IPS-NIHi11 (cell line): ENCODE data around the gene HTR2A.
A peak's percentile ranks its signal among the peaks of the same experiment; 100 is the strongest.

ENCODE experiments used
- DNase-seq: peaks from one replicate; pipeline ENCODE4 v3.0.0; 2012; ENCODE audit warnings: mixed read lengths, low spot score

Gene HTR2A

DNA sequence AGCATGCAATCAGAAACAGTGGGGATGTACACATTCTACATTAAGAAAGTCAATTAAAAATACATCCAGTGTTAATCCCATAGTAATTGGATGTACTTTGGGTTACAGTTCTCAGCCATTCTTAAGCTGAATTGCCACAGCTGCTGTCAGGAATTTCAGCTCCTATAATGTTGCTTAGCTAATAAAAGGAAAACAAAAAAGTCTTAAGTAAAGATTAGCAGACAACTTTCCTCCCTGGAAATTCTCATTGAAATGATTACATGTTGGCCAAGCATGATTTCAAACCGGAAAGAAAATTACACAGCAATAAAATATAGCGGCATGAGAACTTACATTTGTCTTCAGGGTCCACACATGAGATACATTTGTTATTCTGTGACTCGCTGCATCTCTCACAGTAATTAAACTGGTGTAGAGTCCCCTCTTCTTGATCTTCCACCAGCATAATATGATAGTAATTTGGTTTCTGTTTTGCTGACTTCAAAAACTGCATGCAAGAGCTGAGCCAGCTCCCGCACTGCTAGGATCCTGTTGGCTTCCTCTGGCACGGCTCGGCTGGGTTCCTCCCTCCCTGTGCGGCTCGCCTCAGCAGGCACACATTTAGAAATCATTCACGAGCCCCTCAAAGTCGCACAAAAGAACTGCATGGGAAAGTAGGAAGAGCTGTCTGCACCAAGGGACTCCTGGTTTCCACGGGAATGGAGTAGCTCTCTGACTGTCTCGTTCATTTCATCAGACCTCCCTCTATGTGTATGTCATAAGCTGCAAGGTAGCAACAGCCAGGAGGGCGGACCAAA lies at the start of gene HTR2A:
TSS of gene HTR2A (minus strand) at position 713 of the 797 bp plus-strand sequence. CDS start 1,147 bp downstream, outside the sequence.
- DNase-seq, result no peak

- no peak for DNase-seq
These were observed 39.7 kb upstream of the HTR2A start for GRCh38 chr13:46936525-46936924.

GRCh38 chr13:46934749-46935148 lies 37.9 kb upstream of the HTR2A start:
- DNase-seq, result no peak

GRCh38 chr13:46926916-46927590 lies 30.2 kb upstream of the HTR2A start:
- no peak for DNase-seq

DNA sequence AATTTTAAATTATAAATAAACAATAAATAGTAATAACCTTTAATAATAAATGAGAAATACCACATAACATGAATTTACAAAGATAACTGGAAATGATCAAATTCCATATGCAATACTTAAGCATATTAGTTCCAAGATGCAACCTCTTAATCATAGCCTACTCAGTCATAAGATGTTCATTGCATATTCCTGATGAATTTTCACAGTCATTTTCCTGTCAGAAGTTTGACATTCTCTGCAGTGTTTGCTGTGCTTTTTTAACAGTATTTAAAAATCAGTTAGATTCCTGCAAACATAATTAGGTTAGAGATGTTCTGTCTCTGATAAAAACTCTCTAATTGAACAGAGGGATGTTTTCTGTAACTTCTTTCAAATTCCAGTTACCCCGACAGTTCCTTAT lies 28.6 kb upstream of the HTR2A start:
- no peak for DNase-seq

- no peak for DNase-seq
These were observed 17.5 kb upstream of the HTR2A start for GRCh38 chr13:46914341-46914740.

DNA sequence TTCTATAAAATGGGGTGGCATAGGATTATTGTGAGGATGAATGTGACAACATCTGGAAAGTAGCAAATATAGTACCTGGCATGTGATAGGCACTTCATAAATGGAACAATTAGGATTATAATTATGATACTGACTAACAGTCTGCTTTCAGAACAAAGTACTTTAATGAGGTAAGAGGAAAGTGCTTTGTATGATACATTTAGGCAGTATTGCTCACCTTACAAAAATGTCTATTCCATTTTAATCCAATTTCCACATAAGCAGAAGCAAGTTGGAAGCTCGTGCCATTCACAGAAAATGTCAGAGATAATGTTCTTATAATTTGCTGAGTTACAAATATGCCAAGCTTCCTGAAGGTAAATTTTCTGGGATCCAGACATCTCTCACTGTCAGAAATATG lies 16.9 kb upstream of the HTR2A start:
- no peak for DNase-seq

- no peak for DNase-seq
These were observed 12.2 kb upstream of the HTR2A start for GRCh38 chr13:46909042-46909441.

- DNase-seq, result no peak
These were observed 11.6 kb upstream of the HTR2A start for GRCh38 chr13:46908501-46908900.

DNA sequence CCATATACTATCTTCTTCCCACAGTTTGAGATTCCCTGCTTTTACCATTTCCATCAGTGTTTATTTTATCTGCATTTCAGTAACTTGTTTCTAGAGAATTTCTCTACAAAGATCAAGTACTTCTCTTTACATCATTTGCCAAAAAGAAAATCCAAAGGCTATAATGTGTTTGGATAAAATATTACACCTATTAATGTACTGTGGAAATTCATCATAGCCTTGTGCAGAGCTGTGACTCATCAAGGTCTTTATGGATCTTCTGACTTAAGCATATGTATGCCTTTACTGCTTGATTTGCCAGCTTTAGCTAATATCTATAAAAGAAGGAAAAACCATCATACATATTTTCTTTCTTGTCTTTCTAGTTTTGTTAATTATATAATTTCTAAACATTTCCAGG lies 9.6 kb upstream of the HTR2A start:
- DNase-seq, result no peak

DNA sequence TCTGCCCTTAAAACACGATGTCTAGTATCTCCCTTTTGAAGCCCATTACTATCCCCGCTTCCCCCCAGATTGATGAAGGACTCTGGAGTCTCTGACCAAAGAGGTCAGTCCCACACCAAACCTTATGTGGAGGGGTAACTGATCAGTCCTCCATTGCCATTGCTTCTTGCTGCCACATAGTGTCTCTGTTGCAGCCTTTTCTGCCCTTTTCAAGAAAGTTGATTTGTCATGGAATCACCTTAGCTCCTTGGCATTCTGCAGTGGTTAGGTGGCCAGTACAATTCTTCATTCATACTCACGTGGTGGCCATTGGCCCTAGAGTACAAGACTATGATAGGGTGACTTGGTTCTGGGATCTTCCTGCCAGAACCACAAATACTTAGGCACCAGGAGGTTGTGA lies 8.4 kb upstream of the HTR2A start:
- peak; percentile 18 for DNase-seq

- no peak for DNase-seq
These were observed 6.9 kb upstream of the HTR2A start for GRCh38 chr13:46903748-46904147.

- no peak for DNase-seq
These were observed 4.9 kb upstream of the HTR2A start for GRCh38 chr13:46901721-46902120.

- DNase-seq, result no peak
These were observed 2.9 kb upstream of the HTR2A start for GRCh38 chr13:46899801-46900200.

- DNase-seq, result no peak
These were observed 1.5 kb downstream of the HTR2A start for GRCh38 chr13:46895381-46895780.

DNA sequence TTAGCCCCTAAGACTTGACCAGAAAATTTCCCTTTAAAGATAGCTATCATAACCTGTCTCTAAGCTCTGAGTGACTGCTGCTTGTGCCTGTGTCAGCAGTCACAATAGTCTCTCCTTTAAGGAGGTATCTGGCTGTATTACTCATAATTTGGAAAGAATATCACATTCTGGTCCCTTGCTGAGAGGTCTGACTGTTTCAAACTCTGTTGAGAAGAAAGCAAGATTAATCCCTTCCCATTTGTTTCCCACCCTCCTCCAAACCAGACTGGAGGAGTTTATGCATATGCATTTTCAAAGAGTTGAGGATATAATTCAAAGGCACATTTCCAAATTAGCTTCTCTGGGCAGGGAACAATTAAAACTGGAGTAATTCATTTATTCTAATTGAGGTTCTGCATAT lies 2.3 kb downstream of the HTR2A start:
- no peak for DNase-seq

- peak; percentile 90 for DNase-seq
These were observed 2.9 kb downstream of the HTR2A start for GRCh38 chr13:46893798-46894560.

DNA sequence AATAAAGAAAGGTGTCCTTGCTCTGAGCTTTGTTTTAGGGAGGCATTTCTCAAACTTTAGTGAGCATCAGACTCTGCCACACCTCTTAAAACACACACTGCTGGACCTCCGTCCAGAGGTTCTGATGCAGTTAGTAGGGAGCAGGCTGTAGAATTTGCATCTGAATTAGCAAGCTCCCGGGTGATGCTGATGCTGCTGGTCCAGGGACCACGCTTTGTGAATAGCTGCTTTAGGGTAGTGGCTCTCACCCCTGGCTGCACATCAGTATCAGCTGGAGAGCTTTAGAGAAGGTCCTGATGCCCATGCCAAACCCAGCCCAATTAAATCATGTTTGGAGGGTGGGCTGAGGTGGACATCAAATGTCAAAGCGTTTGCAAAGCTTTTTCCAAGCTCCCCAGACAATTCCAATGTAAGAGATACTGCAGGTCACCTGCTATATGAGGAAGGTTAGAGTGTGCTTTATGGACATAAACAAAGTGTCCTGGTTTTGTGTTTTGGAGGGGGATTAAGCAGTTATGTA lies 3.6 kb downstream of the HTR2A start:
- DNase-seq, result no peak

DNA sequence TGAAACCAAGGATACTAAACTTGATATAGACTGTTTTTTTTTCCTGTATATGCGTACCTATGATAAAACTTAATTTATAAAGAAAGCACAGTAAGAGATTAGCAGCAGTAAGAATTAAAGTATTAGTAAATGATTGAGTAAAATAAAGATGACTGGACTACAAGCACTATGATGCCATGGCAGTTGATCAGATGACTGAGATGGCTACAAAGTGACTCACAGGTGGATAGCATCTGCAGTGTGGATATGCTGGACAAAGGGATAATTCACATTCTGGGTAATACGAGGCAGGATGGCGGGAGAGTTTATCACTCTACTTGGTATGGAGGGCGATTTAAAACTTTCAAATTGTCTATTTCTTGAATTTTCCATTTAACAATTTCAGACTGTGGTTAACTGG lies 11.8 kb downstream of the HTR2A start:
- no peak for DNase-seq

GRCh38 chr13:46884531-46884930 lies 12.3 kb downstream of the HTR2A start:
- no peak for DNase-seq

DNA sequence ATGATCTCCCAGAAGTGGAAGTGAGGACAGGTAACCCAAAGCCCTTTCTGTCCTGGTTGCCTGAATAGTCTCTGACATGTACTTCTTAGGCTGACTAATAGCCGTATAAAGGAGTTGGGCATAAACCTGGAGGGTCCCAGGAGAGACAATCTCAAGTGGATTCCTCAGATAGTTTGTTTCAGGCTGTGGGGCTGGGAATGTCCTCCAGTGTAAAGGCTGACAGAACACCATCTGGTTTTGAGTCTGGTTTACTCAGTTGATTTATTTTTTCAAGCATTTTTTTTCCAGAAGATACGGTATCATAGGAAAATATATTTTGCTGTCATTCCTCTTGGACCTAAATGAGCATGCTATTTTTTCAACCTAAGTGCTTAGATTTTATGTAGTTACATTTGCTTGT lies 15.2 kb downstream of the HTR2A start:
- DNase-seq, result no peak

DNA sequence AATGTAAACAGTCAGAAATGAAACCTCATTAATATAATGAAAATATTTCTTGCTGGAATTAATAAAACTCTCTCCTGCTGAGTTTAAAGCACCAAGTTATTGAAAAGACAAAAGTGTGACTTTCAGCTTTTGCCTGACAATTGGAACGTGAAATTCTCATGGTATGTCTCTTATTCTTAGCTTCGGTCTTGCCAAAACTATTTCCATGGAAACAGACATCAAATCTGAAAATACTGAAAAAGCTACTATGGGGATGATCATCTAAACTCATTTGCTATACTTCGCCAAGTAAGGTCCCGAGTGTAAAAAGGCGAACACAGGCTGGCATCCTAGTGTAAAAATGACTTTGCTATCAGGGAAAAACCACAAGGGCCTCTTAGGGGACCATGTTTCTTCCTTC lies 22.8 kb downstream of the HTR2A start:
- no peak for DNase-seq

GRCh38 chr13:46871557-46871956 lies 25.3 kb downstream of the HTR2A start:
- no peak for DNase-seq
